ENCODE data around the gene CASP5. TPM values are rescaled to one million over a fixed set of nuclear protein-coding genes. Genes with fewer than 3 reads are reported as not detected.

The CASP5 gene
- total and polyA plus RNA-seq, 12 donors: 0.27 to 4.2 (median 0.81) TPM; not detected in 6

- DNase-seq: no peak
- Histone ChIP-seq H3K27me3 (no peaks in the 10 kb centered on the region), H3K9me3 (replicated peaks in 1 of 3) (no peaks in the 10 kb centered on the region), H3K36me3 (replicated peaks in 1 of 2) (no peaks in the 10 kb centered on the region), H3K4me3 (no peak overlapping the region), H3K4me1 (replicated peaks in 1 of 2) (no peaks in the 10 kb centered on the region), H3K27ac (no peak overlapping the region)
- intact Hi-C loops (cut with DNase I): no loop called here
- no peak for TF ChIP-seq POLR2A (IDR thresholded peaks at IDR 0.05)
- TF ChIP-seq, protein P1, sequence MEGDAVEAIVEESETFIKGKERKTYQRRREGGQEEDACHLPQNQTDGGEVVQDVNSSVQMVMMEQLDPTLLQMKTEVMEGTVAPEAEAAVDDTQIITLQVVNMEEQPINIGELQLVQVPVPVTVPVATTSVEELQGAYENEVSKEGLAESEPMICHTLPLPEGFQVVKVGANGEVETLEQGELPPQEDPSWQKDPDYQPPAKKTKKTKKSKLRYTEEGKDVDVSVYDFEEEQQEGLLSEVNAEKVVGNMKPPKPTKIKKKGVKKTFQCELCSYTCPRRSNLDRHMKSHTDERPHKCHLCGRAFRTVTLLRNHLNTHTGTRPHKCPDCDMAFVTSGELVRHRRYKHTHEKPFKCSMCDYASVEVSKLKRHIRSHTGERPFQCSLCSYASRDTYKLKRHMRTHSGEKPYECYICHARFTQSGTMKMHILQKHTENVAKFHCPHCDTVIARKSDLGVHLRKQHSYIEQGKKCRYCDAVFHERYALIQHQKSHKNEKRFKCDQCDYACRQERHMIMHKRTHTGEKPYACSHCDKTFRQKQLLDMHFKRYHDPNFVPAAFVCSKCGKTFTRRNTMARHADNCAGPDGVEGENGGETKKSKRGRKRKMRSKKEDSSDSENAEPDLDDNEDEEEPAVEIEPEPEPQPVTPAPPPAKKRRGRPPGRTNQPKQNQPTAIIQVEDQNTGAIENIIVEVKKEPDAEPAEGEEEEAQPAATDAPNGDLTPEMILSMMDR (IDR thresholded peaks at IDR 0.05): no peak
- WGBS, 4 donors: 76 to 83% (median 80%) methylated on average over 1 of the region's 1 CpG
Measured at GRCh38 chr11:104999721-105000120, 23.2 kb downstream of the CASP5 start.

DNA sequence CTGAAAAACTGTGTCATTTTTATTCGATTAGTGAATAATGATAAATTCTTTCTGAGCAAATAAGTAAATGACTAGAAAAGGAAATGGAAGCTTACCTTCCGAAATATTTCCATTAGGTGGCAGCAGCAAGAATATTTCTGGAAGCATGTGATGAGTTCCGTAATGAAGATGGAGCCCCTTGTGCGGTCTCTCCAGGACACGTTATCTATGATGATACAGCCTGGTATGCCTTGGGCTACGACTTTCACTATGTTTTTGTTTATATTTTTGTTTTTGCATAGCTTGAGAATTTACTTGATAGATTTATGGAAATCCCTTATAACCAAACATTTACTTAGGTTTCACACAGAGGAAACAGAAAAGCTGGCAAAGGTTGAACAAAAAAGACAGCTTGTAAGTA is 25.7 kb downstream of the CASP5 start:
- Histone ChIP-seq H3K9me3 (replicated peaks in 1 of 3) (no peaks in the 10 kb centered on the region), H3K27me3 (no peaks in the 10 kb centered on the region), H3K4me1 (replicated peaks in 1 of 2) (no peaks in the 10 kb centered on the region), H3K36me3 (replicated peaks in 1 of 2) (no peaks in the 10 kb centered on the region), H3K27ac (no peak overlapping the region), H3K4me3 (no peak overlapping the region)
- no peak for DNase-seq
- TF ChIP-seq, protein P1 (IDR thresholded peaks at IDR 0.05): no peak
- no peak for TF ChIP-seq POLR2A (IDR thresholded peaks at IDR 0.05)
- intact Hi-C loops (cut with DNase I): no loop called here
- WGBS, 4 donors: 62 to 74% (median 67%) methylated on average over 6 of the region's 6 CpGs

DNA sequence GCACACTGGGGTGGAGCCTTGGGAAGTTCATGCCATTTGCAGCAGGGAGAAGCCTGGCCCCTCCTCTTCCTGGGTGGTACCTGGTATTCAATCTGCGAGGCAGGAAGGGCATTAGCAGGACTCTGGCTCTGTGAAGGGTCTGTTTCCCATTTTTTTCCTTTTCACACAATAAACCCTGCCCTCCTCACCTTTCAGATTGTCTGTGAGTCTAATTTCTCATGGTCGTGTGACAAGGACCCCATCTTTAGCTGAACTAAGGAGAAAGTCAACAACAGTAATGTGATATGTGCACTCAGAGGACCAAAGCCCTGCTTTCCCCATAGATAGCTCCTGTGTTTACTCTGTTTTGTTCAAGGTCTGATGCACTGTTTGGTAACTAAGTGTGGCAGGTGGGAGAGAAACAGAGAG is 28.0 kb downstream of the CASP5 start:
- 38 to 67% (median 57%) methylated on average over 2 of the region's 2 CpGs for WGBS, 4 donors
- Histone ChIP-seq H3K4me1 (replicated peaks in 1 of 2) (no peaks in the 10 kb centered on the region), H3K36me3 (replicated peaks in 1 of 2) (no peaks in the 10 kb centered on the region), H3K4me3 (no peak overlapping the region), H3K27ac (no peak overlapping the region), H3K27me3 (no peaks in the 10 kb centered on the region), H3K9me3 (replicated peaks in 1 of 3) (no peaks in the 10 kb centered on the region)
- intact Hi-C loops (cut with DNase I): no loop called here
- TF ChIP-seq, protein P1 (IDR thresholded peaks at IDR 0.05): no peak
- no peak for TF ChIP-seq POLR2A (IDR thresholded peaks at IDR 0.05)
- DNase-seq: no peak

- DNase-seq: no peak
- Histone ChIP-seq H3K27me3 (no peaks in the 10 kb centered on the region), H3K36me3 (replicated peaks in 1 of 2) (no peaks in the 10 kb centered on the region), H3K27ac (no peak overlapping the region), H3K4me1 (replicated peaks in 1 of 2) (no peaks in the 10 kb centered on the region), H3K9me3 (replicated peaks in 1 of 3) (no peaks in the 10 kb centered on the region), H3K4me3 (no peak overlapping the region)
- intact Hi-C loops (cut with DNase I): no loop called here
- TF ChIP-seq POLR2A (IDR thresholded peaks at IDR 0.05): no peak
- TF ChIP-seq, protein P1 (IDR thresholded peaks at IDR 0.05): no peak
- 38 to 60% (median 58%) methylated on average over 1 of the region's 1 CpG for WGBS, 4 donors
Measured at GRCh38 chr11:104992781-104993180, 30.2 kb downstream of the CASP5 start.

Measured in adrenal gland (tissue), 12 donors.